NCI-H1092 treated with DMSO at 0.1 percent for 48 hours (cell line): ENCODE measurements around the gene SALL4.

Source experiments
- DNase-seq: peaks from one replicate; lab custom pipeline; 2025; lab: John Stamatoyannopoulos, UW

The SALL4 gene

GRCh38 chr20:51735728-51736600, 66.4 kb downstream of the SALL4 start:
- no peak for DNase-seq

GRCh38 chr20:51734876-51735720, 67.2 kb downstream of the SALL4 start:
- no peak for DNase-seq

GRCh38 chr20:51733070-51733469, 69.3 kb downstream of the SALL4 start:
- DNase-seq, result no peak
